ENCODE data around the gene RSAD2.
A peak's percentile ranks its signal among the peaks of the same experiment; 100 is the strongest.
"Not testable (repeated sequence)": the region's sequence is repeated elsewhere in the genome, so short reads cannot be mapped to it uniquely, and the experiment has no call there.

RSAD2 gene

GRCh38 chr2:6877402-6878304 lies at the start of gene RSAD2:
Gene RSAD2, plus strand, starts transcription at chr2:6877777. Its CDS starts 24 bp downstream, at chr2:6877801.
- peak in 1 of 2 experiments; percentile 7 for DNase-seq

- DNase-seq, result peak in 1 of 2 experiments; percentile 17
Measured at GRCh38 chr2:6828299-6828584, 49.3 kb upstream of the RSAD2 start.

GRCh38 chr2:6831229-6831628 lies 46.3 kb upstream of the RSAD2 start:
- DNase-seq, result no peak

- no peak for DNase-seq
Measured at GRCh38 chr2:6832596-6833299, 44.8 kb upstream of the RSAD2 start.

- no peak for DNase-seq
Measured at GRCh38 chr2:6833300-6833604, 44.3 kb upstream of the RSAD2 start.

- no peak for DNase-seq
Measured at GRCh38 chr2:6834163-6834562, 43.4 kb upstream of the RSAD2 start.

- no peak for DNase-seq
Measured at GRCh38 chr2:6835467-6835866, 42.1 kb upstream of the RSAD2 start.

- DNase-seq, result no peak
Measured at GRCh38 chr2:6838673-6839319, 38.8 kb upstream of the RSAD2 start.

GRCh38 chr2:6841537-6842287 lies 35.9 kb upstream of the RSAD2 start:
- DNase-seq, result no peak

- DNase-seq, result no peak
Measured at GRCh38 chr2:6845312-6845711, 32.3 kb upstream of the RSAD2 start.

- DNase-seq, result no peak
Measured at GRCh38 chr2:6845903-6846302, 31.7 kb upstream of the RSAD2 start.

- DNase-seq, result no peak
Measured at GRCh38 chr2:6846540-6846939, 31.0 kb upstream of the RSAD2 start.

- no peak for DNase-seq
Measured at GRCh38 chr2:6846967-6847681, 30.5 kb upstream of the RSAD2 start.

GRCh38 chr2:6852195-6852594 lies 25.4 kb upstream of the RSAD2 start:
- DNase-seq, result no peak

GRCh38 chr2:6854416-6854815 lies 23.2 kb upstream of the RSAD2 start:
- DNase-seq, result no peak

GRCh38 chr2:6855860-6856547 lies 21.6 kb upstream of the RSAD2 start:
- DNase-seq, result no peak

- no peak for DNase-seq
Measured at GRCh38 chr2:6856548-6856920, 21.0 kb upstream of the RSAD2 start.

GRCh38 chr2:6858466-6859027 lies 19.0 kb upstream of the RSAD2 start:
- not testable (repeated sequence) for DNase-seq

GRCh38 chr2:6860296-6860695 lies 17.3 kb upstream of the RSAD2 start:
- no peak for DNase-seq

GRCh38 chr2:6863792-6864191 lies 13.8 kb upstream of the RSAD2 start:
- DNase-seq, result no peak

GRCh38 chr2:6864231-6864754 lies 13.3 kb upstream of the RSAD2 start:
- no peak for DNase-seq
